Ishikawa (cell line): Measurements from ENCODE around the gene OR2F1.

Source experiments
- CEBPB ChIP-seq: IDR thresholded peaks from 2 replicates; pipeline ENCODE4 v1.6.1; 2012
- CREB1 ChIP-seq: IDR thresholded peaks from 2 replicates; pipeline ENCODE4 v1.6.1; 2012; ENCODE audit warnings: low read depth
- EGR1 ChIP-seq: IDR thresholded peaks from 2 replicates; pipeline ENCODE4 v1.6.1; 2012
- EP300 ChIP-seq: IDR thresholded peaks from 2 replicates; pipeline ENCODE4 v1.6.1; 2012; ENCODE audit warnings: borderline replicate concordance
- FOXM1 ChIP-seq: IDR thresholded peaks from 2 replicates; pipeline ENCODE4 v1.6.1; 2012; ENCODE audit warnings: low read depth, borderline replicate concordance
- MAX ChIP-seq: IDR thresholded peaks from 2 replicates; pipeline ENCODE4 v1.6.1; 2012
- NFIC ChIP-seq: IDR thresholded peaks from 2 replicates; pipeline ENCODE4 v1.6.1; 2012
- RAD21 ChIP-seq: IDR thresholded peaks from 2 replicates; pipeline ENCODE4 v1.6.1; 2012; ENCODE audit warnings: low read depth
- REST ChIP-seq: IDR thresholded peaks from 2 replicates; pipeline ENCODE4 v1.6.1; 2012; ENCODE audit warnings: low read depth, mild to moderate bottlenecking
- TAF1 ChIP-seq: IDR thresholded peaks from 2 replicates; pipeline ENCODE4 v1.6.1; 2012; ENCODE audit warnings: low read depth, mild to moderate bottlenecking
- TCF12 ChIP-seq: IDR thresholded peaks from 2 replicates; pipeline ENCODE4 v1.6.1; 2012; ENCODE audit warnings: low read depth
- TEAD4 ChIP-seq: IDR thresholded peaks from 2 replicates; pipeline ENCODE4 v1.6.1; 2012
- USF1 ChIP-seq: IDR thresholded peaks from 2 replicates; pipeline ENCODE4 v1.6.1; 2012
- YY1 ChIP-seq: IDR thresholded peaks from 2 replicates; pipeline ENCODE4 v1.6.1; 2012; ENCODE audit warnings: low read depth
- ZBTB7A ChIP-seq: IDR thresholded peaks from 2 replicates; pipeline ENCODE4 v1.6.1; 2012; ENCODE audit warnings: low read depth

Gene OR2F1

GRCh38 chr7:143992670-143993069 is 38.0 kb downstream of the OR2F1 start:
- TF ChIP-seq FOXM1: no peak
- TF ChIP-seq MAX: no peak
- TF ChIP-seq EGR1: no peak
- no peak for TF ChIP-seq RAD21
- TF ChIP-seq NFIC: no peak
- TF ChIP-seq USF1: no peak
- TF ChIP-seq TAF1: no peak
- TF ChIP-seq TCF12: no peak
- no peak for TF ChIP-seq ZBTB7A
- no peak for TF ChIP-seq CREB1
- no peak for TF ChIP-seq CEBPB
- no peak for TF ChIP-seq EP300
- no peak for TF ChIP-seq TEAD4
- no peak for TF ChIP-seq REST
- TF ChIP-seq YY1: no peak

- no peak for TF ChIP-seq EGR1
Measured at GRCh38 chr7:143993924-143994323, 39.3 kb downstream of the OR2F1 start.

- TF ChIP-seq FOXM1: no peak
- TF ChIP-seq YY1: no peak
Measured at GRCh38 chr7:144000020-144000419, 45.4 kb downstream of the OR2F1 start, which contains the start of gene OR6B1. Gene OR6B1, plus strand, starts transcription at chr7:144000320. Its CDS starts 3,677 bp downstream, at chr7:144003997.

GRCh38 chr7:144001543-144001942 is 46.9 kb downstream of the OR2F1 start:
- TF ChIP-seq USF1: no peak

GRCh38 chr7:144004703-144005102 is 50.1 kb downstream of the OR2F1 start:
- no peak for TF ChIP-seq TCF12
- TF ChIP-seq CEBPB: no peak
- TF ChIP-seq NFIC: no peak
- no peak for TF ChIP-seq FOXM1
- no peak for TF ChIP-seq USF1
- no peak for TF ChIP-seq CREB1
- no peak for TF ChIP-seq REST
- no peak for TF ChIP-seq EGR1
- no peak for TF ChIP-seq TEAD4
- no peak for TF ChIP-seq RAD21
- TF ChIP-seq TAF1: no peak
- TF ChIP-seq EP300: no peak
- no peak for TF ChIP-seq YY1
- TF ChIP-seq ZBTB7A: no peak
- no peak for TF ChIP-seq MAX

- TF ChIP-seq USF1 (no peak), ZBTB7A (no peak), EP300 (no peak), RAD21 (no peak), TAF1 (no peak), MAX (no peak), CREB1 (no peak)
Measured at GRCh38 chr7:144006029-144006691, 51.5 kb downstream of the OR2F1 start.
